Measurements from ENCODE around the gene BRS3.

The BRS3 gene

GRCh38 chrX:136534131-136534530 is 46.4 kb downstream of the BRS3 start:
- TF ChIP-seq, protein P1, sequence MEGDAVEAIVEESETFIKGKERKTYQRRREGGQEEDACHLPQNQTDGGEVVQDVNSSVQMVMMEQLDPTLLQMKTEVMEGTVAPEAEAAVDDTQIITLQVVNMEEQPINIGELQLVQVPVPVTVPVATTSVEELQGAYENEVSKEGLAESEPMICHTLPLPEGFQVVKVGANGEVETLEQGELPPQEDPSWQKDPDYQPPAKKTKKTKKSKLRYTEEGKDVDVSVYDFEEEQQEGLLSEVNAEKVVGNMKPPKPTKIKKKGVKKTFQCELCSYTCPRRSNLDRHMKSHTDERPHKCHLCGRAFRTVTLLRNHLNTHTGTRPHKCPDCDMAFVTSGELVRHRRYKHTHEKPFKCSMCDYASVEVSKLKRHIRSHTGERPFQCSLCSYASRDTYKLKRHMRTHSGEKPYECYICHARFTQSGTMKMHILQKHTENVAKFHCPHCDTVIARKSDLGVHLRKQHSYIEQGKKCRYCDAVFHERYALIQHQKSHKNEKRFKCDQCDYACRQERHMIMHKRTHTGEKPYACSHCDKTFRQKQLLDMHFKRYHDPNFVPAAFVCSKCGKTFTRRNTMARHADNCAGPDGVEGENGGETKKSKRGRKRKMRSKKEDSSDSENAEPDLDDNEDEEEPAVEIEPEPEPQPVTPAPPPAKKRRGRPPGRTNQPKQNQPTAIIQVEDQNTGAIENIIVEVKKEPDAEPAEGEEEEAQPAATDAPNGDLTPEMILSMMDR (IDR thresholded peaks at IDR 0.05; ENCODE audit: control insufficient read depth, extremely low read depth, insufficient read depth) = no peak
- no peak overlapping the region for H3K4me3 ChIP-seq (ENCODE audit: low read depth, low read length)
- DNase-seq (ENCODE audit: low read depth) = no peak

DNA sequence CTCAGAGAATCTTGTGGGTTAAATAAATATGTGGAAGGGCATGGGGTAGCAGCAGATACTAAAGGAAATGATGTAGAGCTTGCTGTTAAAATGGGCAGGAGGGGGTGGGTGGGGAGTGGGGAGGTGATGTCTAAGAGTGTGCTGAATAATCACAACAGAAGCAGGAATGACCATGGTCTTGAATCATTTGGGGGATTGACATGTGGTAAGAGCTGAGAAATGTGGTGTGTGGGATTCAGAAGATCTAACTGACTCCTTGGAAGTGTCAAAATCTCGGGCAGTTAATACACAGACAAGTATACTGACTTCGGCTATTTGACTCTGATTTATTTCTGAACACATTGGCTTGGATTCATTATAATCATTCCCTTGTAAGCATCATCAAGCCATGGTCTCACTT is 51.1 kb downstream of the BRS3 start:
- H3K4me3 ChIP-seq (ENCODE audit: low read depth, low read length) = no peak overlapping the region
- TF ChIP-seq, protein P1 (IDR thresholded peaks at IDR 0.05; ENCODE audit: control insufficient read depth, extremely low read depth, insufficient read depth) = no peak
- DNase-seq (ENCODE audit: low read depth) = no peak

DNA sequence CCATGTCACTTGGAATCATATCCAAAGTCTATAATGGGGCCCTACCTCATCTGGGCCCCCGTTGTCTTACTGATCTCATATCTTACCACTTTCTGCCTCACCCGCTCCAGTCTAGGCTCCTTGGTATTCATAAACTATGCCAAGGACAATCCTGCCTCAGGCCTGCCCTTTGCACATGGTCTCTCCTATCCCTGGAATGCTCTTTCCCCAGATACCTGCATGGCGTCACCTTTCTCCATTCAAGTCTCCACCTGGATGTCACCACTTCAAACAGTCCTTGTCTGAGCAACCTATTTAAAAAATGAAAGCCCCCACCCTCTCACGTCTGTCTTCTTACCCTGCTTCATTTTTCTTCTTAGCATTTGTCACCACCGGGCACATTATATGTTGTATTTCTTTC is 52.5 kb downstream of the BRS3 start:
- no peak for DNase-seq (ENCODE audit: low read depth)
- H3K4me3 ChIP-seq (ENCODE audit: low read depth, low read length) = no peak overlapping the region
- TF ChIP-seq, protein P1 (IDR thresholded peaks at IDR 0.05; ENCODE audit: control insufficient read depth, extremely low read depth, insufficient read depth) = no peak

DNA sequence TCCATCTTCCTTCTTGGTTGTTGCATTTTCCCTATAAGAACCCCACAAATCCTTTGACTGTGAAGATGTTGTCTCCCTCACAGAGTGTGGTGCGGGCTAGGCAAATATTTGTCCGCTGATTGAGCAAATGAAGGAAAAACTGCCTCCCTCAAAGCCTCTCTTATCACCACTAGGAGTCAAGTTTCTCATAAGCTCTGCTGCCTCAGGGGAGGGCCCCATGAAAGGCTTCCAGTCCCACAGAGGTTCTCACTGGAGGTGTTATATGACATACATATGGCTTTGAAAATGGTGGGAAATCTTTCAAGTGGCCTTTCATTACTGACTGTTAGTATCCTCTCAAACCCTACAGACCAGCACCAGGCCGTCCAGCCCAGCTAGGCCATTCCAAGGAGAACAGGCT is 53.5 kb downstream of the BRS3 start:
- H3K4me3 ChIP-seq (ENCODE audit: low read depth, low read length) = no peak overlapping the region
- DNase-seq (ENCODE audit: low read depth) = no peak
- TF ChIP-seq, protein P1 (IDR thresholded peaks at IDR 0.05; ENCODE audit: control insufficient read depth, extremely low read depth, insufficient read depth) = no peak

- TF ChIP-seq, protein P1 (IDR thresholded peaks at IDR 0.05; ENCODE audit: control insufficient read depth, extremely low read depth, insufficient read depth) = no peak
- H3K4me3 ChIP-seq (ENCODE audit: low read depth, low read length) = no peak overlapping the region
- no peak for DNase-seq (ENCODE audit: low read depth)
These were observed 54.5 kb downstream of the BRS3 start for GRCh38 chrX:136542281-136542680.

Measured in LNCaP clone FGC (cell line).